HG03571 (cell line): ENCODE data around the gene TNRC6B.
"Not testable (repeated sequence)": the region's sequence is repeated elsewhere in the genome, so short reads cannot be mapped to it uniquely, and the experiment has no call there.

Source experiments
- ATAC-seq: cut with Tn5 transposase; IDR thresholded peaks from one replicate; pipeline ENCODE4 v1.9.1; 2021; ENCODE audit not compliant: unreplicated experiment

Gene TNRC6B

GRCh38 chr22:40212121-40212520 is 34.4 kb downstream of the TNRC6B start:
- no peak for ATAC-seq

GRCh38 chr22:40213478-40213877 is 35.8 kb downstream of the TNRC6B start:
- no peak for ATAC-seq

GRCh38 chr22:40215266-40215665 is 37.5 kb downstream of the TNRC6B start:
- no peak for ATAC-seq

- no peak for ATAC-seq
Measured at GRCh38 chr22:40216041-40216756, 38.5 kb downstream of the TNRC6B start.

DNA sequence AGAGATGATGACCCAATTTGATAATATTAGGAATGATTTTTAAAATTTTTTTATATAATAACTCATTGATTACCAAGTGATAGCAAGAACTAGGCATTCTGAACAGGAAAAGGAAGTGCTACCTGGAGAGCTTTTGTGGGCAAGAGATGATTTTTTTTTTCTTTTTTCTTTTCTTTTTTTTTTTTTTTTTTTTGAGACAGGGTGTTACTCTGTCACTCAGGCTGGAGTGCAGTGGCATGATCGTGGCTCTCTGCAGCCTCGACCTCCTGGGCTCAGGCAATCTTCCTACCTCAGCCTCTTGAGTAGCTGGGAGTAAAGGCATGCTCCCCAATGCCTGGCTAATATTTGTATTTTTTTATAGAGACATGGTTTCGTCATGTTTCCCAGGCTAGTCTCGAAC is 40.4 kb downstream of the TNRC6B start:
- ATAC-seq: no peak

GRCh38 chr22:40218723-40219294 is 41.1 kb downstream of the TNRC6B start:
- ATAC-seq: no peak

- ATAC-seq: no peak
Measured at GRCh38 chr22:40220316-40221054, 42.8 kb downstream of the TNRC6B start.

- no peak for ATAC-seq
Measured at GRCh38 chr22:40221055-40221414, 43.3 kb downstream of the TNRC6B start.

GRCh38 chr22:40222979-40223378 is 45.3 kb downstream of the TNRC6B start:
- ATAC-seq: not testable (repeated sequence)

GRCh38 chr22:40224702-40225101 is 47.0 kb downstream of the TNRC6B start:
- no peak for ATAC-seq

DNA sequence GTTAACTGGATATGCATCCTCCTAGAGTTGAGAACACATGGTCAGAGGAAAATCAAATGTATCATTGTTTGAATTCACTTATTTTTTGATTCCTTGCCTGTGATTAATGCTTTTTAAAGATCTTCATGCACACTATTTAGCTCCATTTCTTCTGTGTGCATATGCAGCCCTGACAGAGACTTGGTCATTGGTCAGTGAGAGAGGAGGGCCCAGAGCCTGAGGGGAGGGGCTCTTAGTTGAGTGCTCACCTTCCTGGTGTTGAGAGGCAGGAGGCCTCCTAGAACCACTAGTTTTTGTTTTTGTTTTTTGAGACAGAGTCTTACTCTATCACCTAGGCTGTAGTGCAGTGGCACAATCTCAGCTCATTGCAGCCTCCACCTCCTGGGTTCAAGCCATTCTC is 48.9 kb downstream of the TNRC6B start:
- ATAC-seq: no peak

GRCh38 chr22:40231618-40232313 is 54.0 kb downstream of the TNRC6B start:
- no peak for ATAC-seq

GRCh38 chr22:40232624-40233023 is 54.9 kb downstream of the TNRC6B start:
- ATAC-seq: no peak

DNA sequence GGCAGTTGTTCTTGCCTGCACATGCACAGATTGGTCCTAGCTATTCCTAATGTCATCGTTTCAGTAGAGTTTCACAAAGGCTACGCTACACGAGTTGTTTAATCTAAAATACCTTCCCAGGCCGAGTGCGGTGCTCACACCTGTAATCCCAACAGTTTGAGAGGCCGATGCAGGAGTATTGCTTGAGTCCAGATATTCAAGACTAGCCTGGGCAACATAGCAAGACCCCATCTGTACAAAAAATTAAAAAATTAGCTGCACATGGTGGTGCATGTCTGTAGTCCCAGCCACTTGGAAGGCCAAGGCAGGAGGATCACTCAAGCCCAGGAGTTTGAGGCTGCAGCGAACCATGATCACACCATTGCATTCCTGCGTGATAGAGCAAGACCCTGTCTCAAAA is 56.2 kb downstream of the TNRC6B start:
- ATAC-seq: no peak

- no peak for ATAC-seq
Measured at GRCh38 chr22:40234658-40235057, 56.9 kb downstream of the TNRC6B start.

DNA sequence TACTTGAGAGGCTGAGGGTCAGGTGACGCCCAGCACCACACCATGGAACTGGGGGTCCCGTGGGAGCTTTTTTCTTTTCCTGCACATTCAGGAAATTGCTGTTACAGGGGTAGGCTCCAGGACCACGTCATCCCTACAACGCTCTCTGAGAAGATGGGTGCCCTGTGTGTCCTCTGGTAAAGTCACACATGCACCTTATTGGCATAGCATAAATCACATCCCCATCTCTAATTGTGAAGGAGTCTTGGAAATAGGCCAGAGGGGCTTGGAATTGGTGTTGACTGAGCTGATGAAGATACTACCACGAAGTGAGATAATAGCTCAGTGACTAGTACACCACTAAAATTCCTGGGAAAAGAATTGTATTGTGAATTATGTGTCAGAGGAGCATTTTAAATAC is 57.6 kb downstream of the TNRC6B start:
- no peak for ATAC-seq

DNA sequence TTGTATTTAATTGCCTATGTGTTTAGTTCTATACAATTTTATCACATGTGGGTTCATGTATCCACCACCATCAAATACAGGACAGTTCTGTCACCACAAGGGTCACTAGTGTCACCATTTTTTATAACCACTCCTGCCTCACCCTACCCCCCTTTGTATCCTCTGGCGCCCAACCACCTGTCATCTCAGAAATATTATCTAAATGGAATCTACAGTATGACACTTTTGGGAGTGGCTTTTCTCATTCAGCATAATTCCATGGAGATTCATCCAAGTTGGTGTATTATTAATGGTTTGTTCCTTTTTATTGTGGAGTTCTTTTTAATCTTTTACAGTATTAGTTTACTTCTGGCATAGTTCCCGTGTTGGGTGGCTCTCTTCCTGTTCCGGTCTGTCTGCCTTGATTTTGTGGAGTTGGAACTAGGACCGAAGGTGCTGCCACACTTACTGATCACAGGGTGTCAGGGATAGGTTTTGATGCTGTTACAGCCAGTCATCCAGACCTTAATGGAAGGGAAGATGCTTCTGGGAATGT is 58.5 kb downstream of the TNRC6B start:
- ATAC-seq: no peak

GRCh38 chr22:40237241-40237640 is 59.5 kb downstream of the TNRC6B start:
- no peak for ATAC-seq

DNA sequence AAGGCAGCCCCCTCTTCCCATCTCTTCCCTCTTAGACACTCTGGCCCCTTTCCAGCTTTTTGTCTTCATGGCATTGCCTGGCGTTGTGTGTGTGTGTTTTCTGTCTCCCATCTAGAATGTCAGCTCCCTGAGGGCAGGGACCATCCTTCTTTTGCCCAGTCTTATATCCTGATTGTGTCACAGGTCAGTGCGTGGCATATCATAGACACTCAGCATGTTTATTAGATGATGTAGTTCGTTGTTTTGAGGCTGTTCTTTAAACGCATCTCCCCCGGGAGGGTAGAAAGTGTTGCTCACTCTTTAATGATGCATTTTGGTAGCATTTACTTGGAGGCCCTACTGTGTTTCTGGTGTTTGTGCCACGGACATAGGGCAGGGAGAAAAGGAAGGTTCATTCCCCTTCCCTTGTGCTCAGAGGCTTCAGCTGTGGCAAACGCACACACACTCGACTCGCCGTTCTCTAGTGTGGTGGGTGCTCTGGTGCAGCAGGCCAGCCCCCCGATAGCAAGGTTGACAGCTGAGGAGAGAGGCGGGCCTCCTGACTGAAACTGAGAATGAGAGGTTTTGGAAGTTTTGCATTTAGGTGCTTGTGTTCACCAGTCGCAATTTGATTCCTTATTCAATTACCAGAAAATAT is 60.2 kb downstream of the TNRC6B start:
- no peak for ATAC-seq

- no peak for ATAC-seq
Measured at GRCh38 chr22:40238425-40239344, 61.0 kb downstream of the TNRC6B start.
